Peyer's patch (tissue), 4 donors: Measurements from ENCODE around the gene AK1. TPM values are rescaled to one million over a fixed set of nuclear protein-coding genes. Genes with fewer than 3 reads are reported as not detected.
A peak's percentile ranks its signal among the peaks of the same experiment; 100 is the strongest.

Experiments
- DNase-seq, 3 donors: peaks; one replicate each; pipeline ENCODE4 v3.0.0-alpha.2; 2017 to 2019
- H3K27ac ChIP-seq, 4 donors: fragments of 200-600 bp; sonication (generic); one replicate each; pipeline ENCODE4 v1.5.1; 2016 to 2019
- H3K27me3 ChIP-seq, 2 donors: fragments of 200-600 bp; sonication (generic); one replicate each; pipeline ENCODE4 v1.5.1; 2019
- H3K36me3 ChIP-seq, 3 donors: fragments of 200-600 bp; sonication (generic); one replicate each; pipeline ENCODE4 v1.5.1; 2016 to 2019
- H3K4me1 ChIP-seq, 4 donors: fragments of 200-600 bp; sonication (generic); one replicate each; pipeline ENCODE4 v1.5.1; 2016 to 2019
- H3K4me3 ChIP-seq, 4 donors: fragments of 200-600 bp; sonication (generic); 1 replicate in 3 of 4; 2 replicates in 1 of 4; pipeline ENCODE4 v1.5.1; 2016 to 2019; ENCODE audit warnings: mild to moderate bottlenecking in 1 of 4
- H3K9me3 ChIP-seq, 4 donors: fragments of 200-600 bp; sonication (generic); one replicate each; pipeline ENCODE4 v1.5.1; 2016 to 2019; ENCODE audit warnings: mild to moderate bottlenecking in 1 of 4
- CTCF ChIP-seq, 6 experiments: fragments of 450-650 bp in 4 of 6; fragments of 200-600 bp in 2 of 6; sonication (generic) in 1 of 6; IDR thresholded peaks; one replicate each; pipeline ENCODE4 v1.5.1; 2017 to 2019; ENCODE audit warnings: antibody characterized with exemption in 6 of 6, mild to moderate bottlenecking in 3 of 6, moderate library complexity in 1 of 6
- POLR2A ChIP-seq, 2 donors: fragments of 450-650 bp; IDR thresholded peaks; one replicate each; pipeline ENCODE4 v1.5.1; 2017; ENCODE audit warnings: antibody characterized with exemption in 2 of 2, mild to moderate bottlenecking in 2 of 2, moderate library complexity in 2 of 2
- total RNA-seq, 4 donors: library from RNA; depleted of rRNA; stranded (reverse); fragments of >200 nt; gene quantifications; one replicate each; pipeline ENCODE4 v1.1.0, GENCODE V29; 2016

The AK1 gene
- total RNA-seq, 4 donors from 2014 or later: 2.5 to 22.3 (median 18.4) TPM

- Histone ChIP-seq H3K27me3 (no peaks in the 10 kb centered on the region), H3K4me3 (no peak overlapping the region), H3K27ac (peak overlapping the region in 2 of 4 donors; percentile 37 to 65), H3K9me3 (no peaks in the 10 kb centered on the region), H3K36me3 (peaks cover 0 to 47% (median 0%) of the 10 kb centered on the region in 3 donors), H3K4me1 (peaks cover 2 to 44% (median 25%) of the 10 kb centered on the region in 4 donors)
- TF ChIP-seq POLR2A (IDR thresholded peaks at IDR 0.05) (no peak), CTCF (IDR thresholded peaks at IDR 0.05) (no peak)
- peak in 2 of 3 donors; percentile 61 to 71 for DNase-seq
Measured at GRCh38 chr9:127912882-127913281, 35.4 kb upstream of the AK1 start.

- Histone ChIP-seq H3K27ac (peak overlapping the region in 2 of 4 donors; percentile 37 to 65), H3K4me1 (peaks cover 2 to 39% (median 24%) of the 10 kb centered on the region in 4 donors), H3K4me3 (no peak overlapping the region), H3K27me3 (no peaks in the 10 kb centered on the region), H3K9me3 (no peaks in the 10 kb centered on the region), H3K36me3 (peaks cover 0 to 49% (median 0%) of the 10 kb centered on the region in 3 donors)
- DNase-seq: no peak
- TF ChIP-seq CTCF (IDR thresholded peaks at IDR 0.05): no peak
- TF ChIP-seq POLR2A (IDR thresholded peaks at IDR 0.05): no peak
Measured at GRCh38 chr9:127912296-127912695, 34.8 kb upstream of the AK1 start.

GRCh38 chr9:127910613-127911205 is 33.2 kb upstream of the AK1 start:
- no peak overlapping the region for H3K4me3 ChIP-seq
- H3K27ac ChIP-seq: peak overlapping the region in 3 of 4 donors; percentile 2 to 65 (median 63)
- TF ChIP-seq CTCF (IDR thresholded peaks at IDR 0.05): peak in 3 of 6 experiments; percentile 16 to 40 (median 34)
- no peak for TF ChIP-seq POLR2A (IDR thresholded peaks at IDR 0.05)
- H3K36me3 ChIP-seq: peaks cover 0 to 49% (median 0%) of the 10 kb centered on the region in 3 donors
- H3K27me3 ChIP-seq: no peaks in the 10 kb centered on the region
- DNase-seq: no peak
- H3K9me3 ChIP-seq: no peaks in the 10 kb centered on the region
- H3K4me1 ChIP-seq: peaks cover 2 to 40% (median 34%) of the 10 kb centered on the region in 4 donors

DNA sequence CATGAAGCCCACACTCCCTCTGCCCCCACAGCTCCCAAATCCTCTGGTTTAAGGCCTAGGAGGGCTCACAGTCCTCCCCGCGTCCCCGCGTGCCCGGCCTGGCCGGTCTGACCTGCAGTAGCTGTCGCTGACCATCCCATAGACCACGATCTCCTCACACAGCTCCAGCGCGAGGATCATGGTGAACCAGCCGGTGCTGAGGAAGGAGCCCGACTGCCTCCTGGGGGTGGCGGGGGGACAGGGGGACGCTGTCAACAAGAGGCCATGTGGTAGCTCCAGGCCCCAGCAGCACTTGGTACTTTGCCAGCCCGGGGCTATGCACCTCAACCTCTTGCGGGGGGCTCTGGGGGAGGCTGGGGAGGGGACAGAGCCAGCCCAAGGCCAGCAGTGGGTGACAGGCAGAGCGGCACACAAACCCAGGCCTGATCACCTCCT is 32.4 kb upstream of the AK1 start:
- Histone ChIP-seq H3K27ac (peak overlapping the region in 1 of 4 donors; percentile 65), H3K4me3 (no peak overlapping the region), H3K4me1 (peaks cover 0 to 39% (median 34%) of the 10 kb centered on the region in 4 donors), H3K27me3 (no peaks in the 10 kb centered on the region), H3K36me3 (peaks cover 0 to 49% (median 0%) of the 10 kb centered on the region in 3 donors), H3K9me3 (no peaks in the 10 kb centered on the region)
- TF ChIP-seq CTCF (IDR thresholded peaks at IDR 0.05) (no peak), POLR2A (IDR thresholded peaks at IDR 0.05) (no peak)
- DNase-seq: no peak

DNA sequence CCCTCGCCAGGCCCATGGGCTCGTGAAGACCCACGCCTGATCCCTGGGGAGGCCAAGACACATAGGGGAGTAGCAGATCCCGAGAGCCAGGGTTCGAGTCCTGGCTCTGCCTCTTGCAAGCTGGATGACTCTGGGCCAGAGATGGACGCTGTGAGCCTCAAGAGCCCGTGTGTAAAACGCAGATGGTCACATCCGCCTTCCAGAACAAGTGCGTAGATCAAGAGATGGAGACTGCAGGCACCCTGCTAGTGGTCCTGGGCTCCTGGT is 31.1 kb upstream of the AK1 start:
- no peak overlapping the region for H3K4me3 ChIP-seq
- peaks cover 0 to 45% (median 0%) of the 10 kb centered on the region in 3 donors for H3K36me3 ChIP-seq
- TF ChIP-seq POLR2A (IDR thresholded peaks at IDR 0.05) (no peak), CTCF (IDR thresholded peaks at IDR 0.05) (no peak)
- H3K4me1 ChIP-seq: peaks cover 0 to 46% (median 40%) of the 10 kb centered on the region in 4 donors
- H3K27ac ChIP-seq: peak overlapping the region in 1 of 4 donors; percentile 92
- no peaks in the 10 kb centered on the region for H3K27me3 ChIP-seq
- DNase-seq: no peak
- H3K9me3 ChIP-seq: no peaks in the 10 kb centered on the region
